ENCODE measurements around the gene TMEM202. TPM values are rescaled to one million over a fixed set of nuclear protein-coding genes. Genes with fewer than 3 reads are reported as not detected.

TMEM202 gene
- polyA plus RNA-seq, 2 of the 4 experiments (the other 2 are of a cell fraction) = not detected

DNA sequence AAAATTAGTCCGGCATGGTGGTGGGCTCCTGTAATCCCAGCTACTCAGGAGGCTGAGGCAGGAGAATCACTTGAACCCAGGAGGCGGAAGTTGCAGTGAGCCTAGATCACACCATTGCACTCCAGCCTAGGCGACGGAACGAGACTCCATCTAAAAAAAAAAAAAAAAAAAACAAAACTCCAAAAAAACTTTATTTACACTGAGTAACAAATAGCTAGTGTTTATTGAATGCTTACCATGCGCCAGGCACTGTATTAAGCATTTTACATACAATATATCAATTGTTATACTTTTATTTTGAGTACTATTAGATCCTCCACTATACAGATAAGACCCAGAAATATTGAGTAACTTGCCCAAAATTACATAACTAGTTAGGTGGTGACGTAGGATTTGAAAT lies 58.6 kb downstream of the TMEM202 start (continued):
- TF ChIP-seq GATA3 (IDR thresholded peaks at IDR 0.05; ENCODE audit: borderline replicate concordance) = no peak
- no peak for TF ChIP-seq MAFK (IDR thresholded peaks at IDR 0.05; ENCODE audit: partially characterized antibody)
- no peak for TF ChIP-seq RAD21 (conservative IDR thresholded peaks at IDR 0.05 in 1 of 2, IDR thresholded peaks at IDR 0.05 in 1 of 2)

Other genes with a start within 250 kb of the TMEM202 start
- 0.20 and 0.41 TPM in 2 replicates for gene GRAMD2A, start 200.5 kb upstream of the TMEM202 start, polyA plus RNA-seq (2011; rRNA removed)
- not detected in 3 replicates for gene GRAMD2A, start 200.5 kb upstream of the TMEM202 start, polyA plus RNA-seq (2017; fragmentation: RNase III; extraction: RNeasy Plus Mini Kit Qiagen cat#74134 plus additional on column Dnase treatment)
- gene PKM, start 167.1 kb upstream of the TMEM202 start, polyA plus RNA-seq (2011; rRNA removed) = 2,741 and 3,443 TPM in 2 replicates
- gene PKM, start 167.1 kb upstream of the TMEM202 start, polyA plus RNA-seq (2017; fragmentation: RNase III; extraction: RNeasy Plus Mini Kit Qiagen cat#74134 plus additional on column Dnase treatment) = 3,389 to 3,848 TPM (median 3,810 TPM) in 3 replicates
- 167 and 197 TPM in 2 replicates for gene PARP6, start 125.8 kb upstream of the TMEM202 start, polyA plus RNA-seq (2011; rRNA removed)
- 70.3 to 83.3 TPM (median 78.0 TPM) in 3 replicates for gene PARP6, start 125.8 kb upstream of the TMEM202 start, polyA plus RNA-seq (2017; fragmentation: RNase III; extraction: RNeasy Plus Mini Kit Qiagen cat#74134 plus additional on column Dnase treatment)
- gene CELF6, start 78.1 kb upstream of the TMEM202 start, polyA plus RNA-seq (2011; rRNA removed) = 0.16 and 0.24 TPM in 2 replicates
- 0.14 TPM in 1 of 3 replicates, not detected in the others for gene CELF6, start 78.1 kb upstream of the TMEM202 start, polyA plus RNA-seq (2017; fragmentation: RNase III; extraction: RNeasy Plus Mini Kit Qiagen cat#74134 plus additional on column Dnase treatment)
- gene HEXA, start 22.3 kb upstream of the TMEM202 start, polyA plus RNA-seq (2011; rRNA removed) = 148 and 180 TPM in 2 replicates
- gene HEXA, start 22.3 kb upstream of the TMEM202 start, polyA plus RNA-seq (2017; fragmentation: RNase III; extraction: RNeasy Plus Mini Kit Qiagen cat#74134 plus additional on column Dnase treatment) = 104 to 112 TPM (median 106 TPM) in 3 replicates
- 127 and 138 TPM in 2 replicates for gene ARIH1, start 76.0 kb downstream of the TMEM202 start, polyA plus RNA-seq (2011; rRNA removed)
- 92.6 to 95.5 TPM (median 94.7 TPM) in 3 replicates for gene ARIH1, start 76.0 kb downstream of the TMEM202 start, polyA plus RNA-seq (2017; fragmentation: RNase III; extraction: RNeasy Plus Mini Kit Qiagen cat#74134 plus additional on column Dnase treatment)

Data from A549 (cell line).